HL-60 (cell line): ENCODE measurements around the gene COL1A2.

Source experiments
- CTCF ChIP-seq: IDR thresholded peaks from one replicate; pipeline ENCODE4 v1.5.1; 2011; ENCODE audit warnings: low read length, control low read depth, inconsistent platforms; ENCODE audit not compliant: insufficient read depth
- GABPA ChIP-seq: IDR thresholded peaks from 2 replicates; pipeline ENCODE4 v1.6.1; 2012; ENCODE audit warnings: low read depth

- TF ChIP-seq CTCF = no peak
- TF ChIP-seq GABPA = no peak
Measured at GRCh38 chr7:94398841-94399240, 4.1 kb downstream of the COL1A2 start.
